ENCODE data around the gene ALK. TPM values are rescaled to one million over a fixed set of nuclear protein-coding genes. Genes with fewer than 3 reads are reported as not detected.

The ALK gene
- total RNA-seq, 2 donors from 2014 or later = under 0.01 to 0.26 TPM

DNA sequence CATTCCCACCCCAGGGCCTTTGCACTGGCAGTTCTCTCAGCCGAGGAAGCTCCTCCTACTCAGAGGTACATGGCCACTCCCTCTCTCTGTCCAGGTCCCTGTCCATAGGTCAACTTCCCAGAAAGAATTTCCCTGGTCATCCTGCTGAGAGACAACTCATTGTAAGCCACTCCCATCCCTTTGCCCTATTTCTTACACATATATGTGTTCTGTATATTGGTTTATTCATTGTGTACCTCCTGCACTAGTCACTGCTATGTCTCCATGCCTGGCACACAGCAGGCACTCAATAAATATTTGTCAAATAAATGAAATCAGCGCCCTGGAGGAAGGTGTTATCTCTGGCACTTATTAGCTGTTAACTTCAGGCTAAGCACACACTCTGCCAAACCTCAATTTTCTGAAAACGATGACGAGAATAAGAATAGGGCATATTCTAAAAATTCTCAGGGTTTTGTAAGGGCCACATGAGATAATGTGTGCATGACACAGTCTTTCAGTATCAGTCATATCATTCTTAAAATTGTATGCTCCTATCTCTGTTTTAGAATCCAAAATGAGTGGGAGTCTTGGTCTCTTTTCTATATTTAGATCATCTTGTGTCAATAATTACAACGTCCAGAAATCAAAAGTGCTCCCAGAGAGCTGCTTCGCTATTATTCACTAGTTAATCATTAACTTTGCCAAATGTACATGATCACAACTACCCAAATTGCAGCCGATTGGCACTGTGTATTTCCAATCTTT, 198.0 kb downstream of the ALK start:
- H3K4me3 ChIP-seq = no peak overlapping the region
- intact Hi-C loops (cut with DNase I) = no loop called here
- peak overlapping the region in 1 of 4 donors; percentile 46 for H3K27ac ChIP-seq
- TF ChIP-seq POLR2A (IDR thresholded peaks at IDR 0.05) = no peak
- TF ChIP-seq, protein P1, sequence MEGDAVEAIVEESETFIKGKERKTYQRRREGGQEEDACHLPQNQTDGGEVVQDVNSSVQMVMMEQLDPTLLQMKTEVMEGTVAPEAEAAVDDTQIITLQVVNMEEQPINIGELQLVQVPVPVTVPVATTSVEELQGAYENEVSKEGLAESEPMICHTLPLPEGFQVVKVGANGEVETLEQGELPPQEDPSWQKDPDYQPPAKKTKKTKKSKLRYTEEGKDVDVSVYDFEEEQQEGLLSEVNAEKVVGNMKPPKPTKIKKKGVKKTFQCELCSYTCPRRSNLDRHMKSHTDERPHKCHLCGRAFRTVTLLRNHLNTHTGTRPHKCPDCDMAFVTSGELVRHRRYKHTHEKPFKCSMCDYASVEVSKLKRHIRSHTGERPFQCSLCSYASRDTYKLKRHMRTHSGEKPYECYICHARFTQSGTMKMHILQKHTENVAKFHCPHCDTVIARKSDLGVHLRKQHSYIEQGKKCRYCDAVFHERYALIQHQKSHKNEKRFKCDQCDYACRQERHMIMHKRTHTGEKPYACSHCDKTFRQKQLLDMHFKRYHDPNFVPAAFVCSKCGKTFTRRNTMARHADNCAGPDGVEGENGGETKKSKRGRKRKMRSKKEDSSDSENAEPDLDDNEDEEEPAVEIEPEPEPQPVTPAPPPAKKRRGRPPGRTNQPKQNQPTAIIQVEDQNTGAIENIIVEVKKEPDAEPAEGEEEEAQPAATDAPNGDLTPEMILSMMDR (IDR thresholded peaks at IDR 0.05) = no peak
- H3K9me3 ChIP-seq = no peaks in the 10 kb centered on the region
- DNase-seq = peak in 3 of 4 donors; percentile 22 to 40 (median 40)
- no peaks in the 10 kb centered on the region for H3K36me3 ChIP-seq (replicated peaks in 1 of 2; ENCODE audit: insufficient read depth in 1 of 2, low read depth in 2 of 2)
- no peaks in the 10 kb centered on the region for H3K27me3 ChIP-seq
- H3K4me1 ChIP-seq = peaks cover 15% of the 10 kb centered on the region
- peak; percentile 53 for ATAC-seq
- WGBS, 2 donors = 15 to 18% methylated on average over 7 of the region's 7 CpGs

DNA sequence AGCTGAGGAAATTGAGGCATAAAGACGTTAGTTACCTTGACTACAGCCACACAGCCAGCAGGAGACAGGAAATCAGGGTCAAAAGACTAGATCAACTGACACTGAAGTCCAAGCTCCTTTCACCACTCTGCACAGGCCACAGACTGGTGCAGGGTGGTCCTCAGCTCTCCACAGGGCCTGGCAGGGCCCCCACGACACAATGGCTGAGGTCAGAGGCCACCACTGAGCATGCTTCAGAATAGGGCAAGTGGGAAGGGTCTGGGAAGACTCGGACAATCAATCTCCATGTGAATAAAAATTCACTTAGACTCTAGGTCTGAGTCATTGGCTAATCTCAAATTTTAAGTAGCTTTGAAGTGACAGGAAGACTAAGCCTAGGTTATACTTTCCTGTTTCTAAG, 201.7 kb downstream of the ALK start:
- WGBS, 2 donors = 55 to 83% methylated on average over 3 of the region's 3 CpGs
- intact Hi-C loops (cut with DNase I) = no loop called here
- TF ChIP-seq POLR2A (IDR thresholded peaks at IDR 0.05) = no peak
- TF ChIP-seq, protein P1 (IDR thresholded peaks at IDR 0.05) = no peak

DNA sequence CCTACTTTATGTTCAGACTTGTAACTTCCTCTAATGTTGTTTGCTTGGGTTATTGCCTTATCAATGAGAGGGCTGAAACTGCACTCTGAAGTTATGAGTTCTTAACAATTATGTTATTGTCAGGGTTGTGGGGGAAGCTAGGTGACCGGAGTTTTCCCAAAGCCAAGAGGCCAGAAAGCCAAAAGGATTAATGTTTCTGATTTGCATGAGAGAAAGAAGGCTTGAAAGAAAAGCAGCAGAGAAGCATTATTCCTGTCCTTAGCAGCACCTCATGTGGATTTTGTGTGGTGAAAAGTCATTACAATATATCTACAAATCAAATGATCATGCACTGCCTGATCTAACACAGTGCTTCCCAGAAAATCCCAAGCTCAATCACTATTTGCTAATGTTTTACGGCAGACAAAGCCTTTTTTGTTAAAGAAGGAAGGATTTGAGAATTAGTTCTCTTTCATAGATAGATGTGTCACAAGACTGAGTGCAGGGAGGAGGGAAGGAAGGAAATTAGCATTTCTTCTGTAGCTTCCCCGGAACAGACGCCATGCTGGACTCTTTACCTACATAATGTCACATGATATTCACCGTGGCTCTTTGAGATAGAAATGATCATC, 203.2 kb downstream of the ALK start:
- Histone ChIP-seq H3K4me3 (no peak overlapping the region), H3K27me3 (no peaks in the 10 kb centered on the region), H3K4me1 (peaks cover 4% of the 10 kb centered on the region), H3K27ac (no peak overlapping the region), H3K36me3 (replicated peaks in 1 of 2; ENCODE audit: insufficient read depth in 1 of 2, low read depth in 2 of 2) (no peaks in the 10 kb centered on the region), H3K9me3 (no peaks in the 10 kb centered on the region)
- WGBS, 2 donors = 57 to 65% methylated on average over 5 of the region's 5 CpGs
- ATAC-seq (no peak), DNase-seq (no peak)
- TF ChIP-seq, protein P1 (IDR thresholded peaks at IDR 0.05) = no peak
- TF ChIP-seq POLR2A (IDR thresholded peaks at IDR 0.05) = no peak
- intact Hi-C loops (cut with DNase I) = no loop called here

More for the DNA sequence above, 201.7 kb downstream of the ALK start:
- no peaks in the 10 kb centered on the region for H3K27me3 ChIP-seq
- peaks cover 15% of the 10 kb centered on the region for H3K4me1 ChIP-seq
- no peak for ATAC-seq
- H3K9me3 ChIP-seq = no peaks in the 10 kb centered on the region
- no peak for DNase-seq
- no peak overlapping the region for H3K4me3 ChIP-seq
- no peak overlapping the region for H3K27ac ChIP-seq
- H3K36me3 ChIP-seq (replicated peaks in 1 of 2; ENCODE audit: insufficient read depth in 1 of 2, low read depth in 2 of 2) = no peaks in the 10 kb centered on the region

DNA sequence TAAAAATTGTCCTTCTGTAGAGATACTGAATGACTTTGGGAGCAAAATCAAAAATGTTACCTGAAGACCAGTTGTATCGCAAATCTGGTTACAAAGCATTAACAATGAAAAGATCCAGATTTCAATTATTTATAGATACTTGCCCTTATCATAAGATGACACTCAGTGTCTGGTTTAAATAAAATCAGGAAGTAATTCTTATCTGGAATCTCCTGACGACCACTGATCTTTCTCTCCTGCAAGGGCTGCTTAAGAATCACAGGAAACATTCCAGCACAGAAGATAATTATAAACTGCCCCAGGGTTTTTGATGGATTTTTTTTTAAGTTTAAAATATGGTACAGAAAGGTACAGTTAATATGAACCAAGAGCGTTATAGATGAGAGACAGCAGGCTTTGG, 205.7 kb downstream of the ALK start:
- TF ChIP-seq POLR2A (IDR thresholded peaks at IDR 0.05) = no peak
- TF ChIP-seq, protein P1 (IDR thresholded peaks at IDR 0.05) = no peak

More for the DNA sequence above, 205.7 kb downstream of the ALK start:
- H3K27ac ChIP-seq = no peak overlapping the region
- WGBS, 2 donors = 78 to 86% methylated on average over 3 of the region's 3 CpGs
- ATAC-seq (no peak), DNase-seq (no peak)
- H3K36me3 ChIP-seq (replicated peaks in 1 of 2; ENCODE audit: insufficient read depth in 1 of 2, low read depth in 2 of 2) = no peaks in the 10 kb centered on the region
- H3K9me3 ChIP-seq = no peaks in the 10 kb centered on the region
- no peaks in the 10 kb centered on the region for H3K4me1 ChIP-seq
- H3K27me3 ChIP-seq = no peaks in the 10 kb centered on the region
- intact Hi-C loops (cut with DNase I) = no loop called here
- H3K4me3 ChIP-seq = no peak overlapping the region
